Measurements from ENCODE around the gene CAMK2A.

DNA sequence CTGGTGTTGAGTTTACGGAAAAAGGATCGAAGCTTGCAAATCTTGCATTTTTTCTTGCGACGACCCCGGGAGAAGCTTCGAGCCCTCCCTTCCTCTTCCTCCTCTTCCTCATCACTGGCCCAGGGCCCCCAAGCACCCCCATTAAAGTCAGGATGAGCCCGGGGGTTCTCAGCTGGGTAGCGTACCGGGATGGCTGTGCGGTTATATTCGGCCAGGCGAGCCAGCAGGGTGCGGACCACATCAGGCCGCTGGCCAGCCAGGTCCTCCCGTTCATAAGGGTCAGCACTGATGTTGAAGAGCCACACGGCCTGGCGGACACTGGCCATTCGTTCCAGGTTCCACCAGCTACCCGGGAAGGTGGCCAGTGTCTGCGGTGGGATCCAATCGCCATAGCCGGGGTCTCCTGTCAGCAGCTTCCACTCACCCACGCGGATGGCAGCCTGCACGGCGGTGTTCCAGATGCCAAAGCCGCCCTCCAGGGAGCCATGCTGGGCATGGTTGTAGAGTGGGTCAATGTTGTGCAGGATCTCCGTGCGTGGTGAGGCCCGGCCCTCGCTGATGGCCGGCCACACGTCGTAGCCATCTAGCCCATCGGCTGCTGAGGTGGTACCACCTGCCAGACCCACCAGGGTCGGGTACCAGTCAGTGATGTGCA lies 7.8 kb upstream of the CAMK2A start:
- no peak for TF ChIP-seq EZH2 (IDR thresholded peaks at IDR 0.05; ENCODE audit: borderline replicate concordance, low read depth, low read length, severe bottlenecking)
- TF ChIP-seq POLR2AphosphoS5 (IDR thresholded peaks at IDR 0.05; ENCODE audit: insufficient read depth, low read depth, low read length) = no peak
- no peak for TF ChIP-seq POLR2A (IDR thresholded peaks at IDR 0.05; ENCODE audit: low read depth, low read length)

Measured in endothelial cell of umbilical vein (primary cell).